Activated T-helper 1 cell treated with anti-CD3 and anti-CD28 coated beads, Interleukin-12 subunit alpha, Interleukin-12 subunit beta, Interleukin-2, Interleukin-4 antibody, amounts not matched to agents 30 ng/mL and 10 ng/mL and 1 ng/mL, durations not matched to agents 14 hours and 24 hours and 36 hours (primary cell): ENCODE measurements around the gene ZFR2. TPM values are rescaled to one million over a fixed set of nuclear protein-coding genes. Genes with fewer than 3 reads are reported as not detected.

Source experiments
- DNase-seq: peaks from one replicate; pipeline ENCODE4 v3.0.0; 2021; ENCODE audit warnings: low spot score
- H3K27ac Mint-ChIP-seq: one replicate; pipeline ENCODE4 v1.8.0; 2021; ENCODE audit warnings: mild to moderate bottlenecking, mixed read lengths
- H3K27me3 Mint-ChIP-seq: one replicate; pipeline ENCODE4 v1.8.0; 2022; ENCODE audit warnings: mild to moderate bottlenecking, moderate library complexity, mixed read lengths; ENCODE audit not compliant: insufficient read depth
- H3K36me3 Mint-ChIP-seq: one replicate; pipeline ENCODE4 v1.8.0; 2021; ENCODE audit warnings: low read depth, mixed read lengths
- H3K4me1 Mint-ChIP-seq: one replicate; pipeline ENCODE4 v1.8.0; 2021; ENCODE audit warnings: low read depth, mixed read lengths
- H3K4me3 Mint-ChIP-seq: one replicate; pipeline ENCODE4 v1.8.0; 2021; ENCODE audit warnings: mild to moderate bottlenecking, moderate library complexity, mixed read lengths
- H3K9me3 Mint-ChIP-seq: one replicate; pipeline ENCODE4 v1.8.0; 2021; ENCODE audit warnings: mixed read lengths
- intact Hi-C: fragments of 100-400 bp; cut with micrococcal nuclease; formaldehyde crosslinking; loops from one replicate; pipeline ENCODE4 v1.15.1; 2024
- total RNA-seq: library from RNA; stranded (reverse); gene quantifications from 2 replicates; pipeline ENCODE4 v1.2.3, GENCODE V29; 2022

The ZFR2 gene
- total RNA-seq, 1 donor from 2014 or later, result 0.39 TPM

DNA sequence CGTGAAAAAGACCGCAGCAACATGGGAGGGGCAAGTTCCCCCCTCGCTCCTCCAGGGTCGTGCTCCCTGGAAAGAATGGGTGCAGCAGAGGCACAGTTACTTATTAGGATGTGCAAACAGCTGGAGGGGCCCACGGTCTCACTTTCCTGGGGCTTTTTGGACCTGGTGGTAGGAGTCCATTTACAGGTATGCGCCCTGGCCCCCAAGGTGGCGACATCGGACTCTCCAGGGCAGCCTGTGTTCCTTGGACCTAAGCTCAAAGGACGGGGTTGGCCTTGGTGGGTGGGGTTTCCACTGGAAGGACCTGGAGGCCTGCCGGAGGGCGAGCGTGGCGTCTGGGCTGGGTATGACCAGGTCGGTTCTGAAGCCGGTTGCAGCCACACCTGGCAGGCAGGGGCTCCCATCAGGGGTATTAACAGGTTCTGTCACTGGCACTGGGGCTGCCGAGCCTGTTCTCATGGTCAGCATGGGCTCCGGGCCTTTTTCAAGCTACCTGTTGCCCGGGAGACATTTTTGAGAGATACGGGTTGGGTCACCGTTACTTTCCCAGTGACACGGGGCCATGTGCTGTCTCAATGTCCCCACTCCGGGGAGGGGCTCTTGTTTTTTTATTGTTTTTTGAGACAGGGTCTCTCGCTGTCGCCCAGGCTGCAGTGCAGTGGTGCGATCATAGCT is 5.9 kb downstream of the ZFR2 start:
- Mint-ChIP-seq H3K9me3 (no peaks in the 10 kb centered on the region), H3K27ac (no peak overlapping the region), H3K4me3 (no peak overlapping the region), H3K27me3 (peaks cover 16% of the 10 kb centered on the region), H3K4me1 (no peaks in the 10 kb centered on the region), H3K36me3 (no peaks in the 10 kb centered on the region)
- intact Hi-C loops, result no loop called here
- DNase-seq, result no peak

DNA sequence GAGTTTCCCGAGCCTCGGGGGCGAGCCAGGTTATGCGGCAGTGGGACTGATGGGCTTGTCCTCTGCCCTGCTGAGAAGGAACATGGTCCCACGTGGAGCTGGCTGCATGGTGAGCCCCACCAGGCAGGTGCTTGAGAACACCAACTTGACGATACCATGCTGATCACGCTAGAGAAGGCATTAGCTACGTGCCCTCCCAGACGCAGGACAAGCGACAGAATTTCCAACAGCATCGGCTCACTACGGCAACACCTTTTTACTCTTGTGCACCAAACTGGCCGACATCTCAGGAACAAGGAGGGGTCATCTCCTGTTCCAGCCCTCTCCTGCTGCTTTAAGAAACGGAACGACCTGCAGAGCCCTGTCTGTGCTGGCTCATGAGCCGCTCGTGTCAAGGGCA is 8.3 kb downstream of the ZFR2 start:
- intact Hi-C loops, result no loop called here
- Mint-ChIP-seq H3K4me3 (no peak overlapping the region), H3K27me3 (no peaks in the 10 kb centered on the region), H3K36me3 (no peaks in the 10 kb centered on the region), H3K4me1 (no peaks in the 10 kb centered on the region), H3K9me3 (no peaks in the 10 kb centered on the region), H3K27ac (no peak overlapping the region)
- no peak for DNase-seq

DNA sequence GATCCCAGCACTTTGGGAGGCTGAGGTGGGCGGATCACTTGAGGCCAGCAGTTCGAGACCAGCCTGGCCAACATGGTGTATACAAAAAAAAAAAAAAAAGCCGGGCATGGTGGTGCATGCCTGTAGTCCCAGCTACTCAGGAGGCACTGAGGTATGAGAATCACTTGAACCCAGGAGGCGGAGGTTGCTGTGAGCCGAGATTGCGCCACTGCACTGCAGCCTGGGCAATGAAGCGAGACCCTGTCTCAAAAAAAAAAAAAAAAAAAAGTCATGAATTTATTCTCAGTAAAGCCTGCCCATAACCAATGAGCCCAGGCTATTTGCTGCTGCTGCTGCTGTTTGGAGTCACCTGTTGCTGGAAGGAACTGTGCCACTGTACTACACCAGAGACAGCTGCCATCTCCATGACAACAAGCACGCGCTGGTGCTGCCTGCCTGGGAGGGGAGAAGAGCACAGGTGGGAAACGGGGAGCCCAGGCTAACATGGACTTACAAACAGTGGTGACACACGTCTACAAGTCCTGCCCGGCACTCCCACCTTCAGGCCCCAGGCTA is 11.3 kb downstream of the ZFR2 start:
- Mint-ChIP-seq H3K27me3 (no peaks in the 10 kb centered on the region), H3K9me3 (no peaks in the 10 kb centered on the region), H3K27ac (no peak overlapping the region), H3K4me3 (no peak overlapping the region), H3K4me1 (no peaks in the 10 kb centered on the region), H3K36me3 (no peaks in the 10 kb centered on the region)
- intact Hi-C loops, result no loop called here
- no peak for DNase-seq

DNA sequence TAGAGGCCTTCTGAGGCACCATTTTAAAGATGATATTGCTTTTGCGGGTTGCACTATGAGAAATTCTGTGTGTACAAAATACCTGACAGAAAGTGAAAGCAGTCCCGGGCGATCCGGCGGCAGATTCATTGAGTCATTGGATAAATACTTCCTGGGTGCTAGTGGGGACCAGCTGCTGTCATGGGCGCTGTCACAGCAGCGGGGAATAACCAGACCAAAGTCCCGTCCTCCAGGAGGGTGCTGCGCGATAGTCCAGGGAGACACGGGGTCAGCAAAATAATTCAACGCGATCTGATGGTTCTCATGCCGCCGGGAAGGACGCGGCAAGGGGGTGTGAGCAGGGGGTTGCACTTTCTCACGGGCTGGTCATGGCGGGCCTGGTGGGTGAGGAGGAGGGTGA is 13.5 kb downstream of the ZFR2 start:
- H3K9me3 Mint-ChIP-seq, result peaks cover 20% of the 10 kb centered on the region
- no peak for DNase-seq
- peaks cover 2% of the 10 kb centered on the region for H3K36me3 Mint-ChIP-seq
- no peaks in the 10 kb centered on the region for H3K27me3 Mint-ChIP-seq
- intact Hi-C loops, result no loop called here
- H3K4me3 Mint-ChIP-seq, result no peak overlapping the region
- no peaks in the 10 kb centered on the region for H3K4me1 Mint-ChIP-seq
- H3K27ac Mint-ChIP-seq, result no peak overlapping the region

DNA sequence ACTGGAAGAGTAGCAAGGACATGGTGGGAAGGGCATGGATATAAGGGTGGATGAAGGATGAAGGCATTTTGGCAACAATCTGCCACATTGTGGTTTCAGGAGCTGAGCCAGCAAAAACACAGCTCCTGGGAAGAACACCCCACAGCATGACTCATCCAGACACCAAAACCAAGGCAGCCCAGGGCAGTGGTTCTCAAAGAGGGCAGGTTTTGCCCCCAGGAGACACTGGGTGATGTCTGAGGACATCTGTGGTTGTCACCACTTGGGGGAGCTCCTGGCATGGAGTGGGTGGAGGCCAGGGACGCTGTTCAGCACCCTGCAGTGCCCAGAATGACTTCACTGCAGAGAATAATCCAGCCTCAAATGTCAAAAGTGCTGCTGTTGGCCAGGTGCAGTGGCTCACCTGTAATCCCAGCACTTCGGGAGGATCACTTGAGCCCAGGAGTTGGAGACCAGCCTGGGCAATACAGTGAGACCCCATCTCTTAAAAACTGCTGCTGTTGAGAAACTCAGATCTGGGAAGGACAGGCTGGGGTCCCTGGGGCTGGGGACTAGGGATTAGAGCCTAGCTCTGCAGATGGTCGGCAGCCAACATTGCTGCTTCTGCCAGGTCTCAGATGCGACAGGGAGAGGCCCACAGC is 16.1 kb downstream of the ZFR2 start:
- Mint-ChIP-seq H3K27me3 (no peaks in the 10 kb centered on the region), H3K27ac (no peak overlapping the region), H3K4me3 (no peak overlapping the region), H3K9me3 (peaks cover 24% of the 10 kb centered on the region), H3K4me1 (no peaks in the 10 kb centered on the region), H3K36me3 (peaks cover 2% of the 10 kb centered on the region)
- DNase-seq, result no peak
- intact Hi-C loops, result no loop called here

DNA sequence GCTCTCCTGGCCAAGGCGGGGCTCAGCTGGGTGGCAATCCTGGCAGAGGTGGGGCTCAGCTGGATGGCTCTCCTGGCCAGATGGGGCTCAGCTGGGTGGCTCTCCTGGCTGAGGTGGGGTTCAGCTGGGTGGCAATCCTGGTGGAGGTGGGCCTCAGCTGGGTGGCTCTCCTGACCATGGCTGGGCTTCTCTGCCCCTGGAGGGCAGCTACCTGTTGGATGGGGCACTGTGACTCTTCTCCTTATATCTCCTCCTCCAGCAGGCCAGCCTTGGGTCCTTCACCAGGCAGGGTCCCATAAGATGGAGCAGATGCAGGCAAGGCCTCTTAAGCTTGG is 16.7 kb downstream of the ZFR2 start:
- intact Hi-C loops, result no loop called here
- Mint-ChIP-seq H3K36me3 (peaks cover 2% of the 10 kb centered on the region), H3K4me1 (no peaks in the 10 kb centered on the region), H3K27me3 (no peaks in the 10 kb centered on the region), H3K27ac (no peak overlapping the region), H3K9me3 (peaks cover 24% of the 10 kb centered on the region), H3K4me3 (no peak overlapping the region)
- no peak for DNase-seq

DNA sequence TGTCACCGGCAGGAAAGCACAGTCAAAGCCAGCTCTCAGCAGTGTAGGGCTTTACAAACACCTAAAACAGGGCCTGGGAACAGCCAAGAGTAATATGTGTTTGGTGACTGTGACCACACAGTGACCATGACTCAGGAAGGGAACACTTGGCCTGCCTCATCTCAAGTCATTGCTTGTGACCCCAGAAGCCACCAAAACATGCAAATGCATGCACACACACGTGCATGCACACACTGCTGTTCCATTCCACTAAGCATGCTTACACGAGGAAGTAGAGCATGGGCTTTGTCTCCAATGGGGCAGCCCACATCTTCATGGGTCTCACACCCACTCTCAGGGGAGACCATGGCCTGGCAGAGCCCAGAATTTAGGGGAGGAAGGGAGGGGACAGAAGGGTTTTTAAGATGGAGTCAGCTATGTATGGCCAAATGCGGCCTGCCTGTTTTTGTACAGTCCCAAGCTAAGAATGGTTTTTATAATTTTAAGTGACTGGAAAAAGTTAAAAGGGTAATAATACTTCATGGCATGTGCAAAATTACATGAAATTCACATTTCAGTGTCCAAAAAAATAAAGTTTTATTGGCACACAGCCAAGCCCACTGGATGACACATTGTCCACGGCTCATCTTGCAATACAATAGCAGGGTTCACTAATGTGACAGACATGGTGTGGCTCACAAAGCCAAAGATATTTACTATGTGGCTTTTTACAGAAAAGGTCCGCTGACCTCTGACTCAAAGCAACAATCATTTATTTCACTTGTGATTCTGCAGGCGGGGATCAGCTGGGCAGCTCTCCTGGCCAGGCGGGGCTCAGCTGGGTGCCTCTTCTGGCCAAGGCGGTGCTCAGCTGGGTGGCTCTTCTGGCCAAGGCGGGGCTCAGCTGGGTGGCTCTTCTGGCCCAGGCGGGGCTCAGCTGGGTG is 17.3 kb downstream of the ZFR2 start:
- H3K4me3 Mint-ChIP-seq, result no peak overlapping the region
- H3K27me3 Mint-ChIP-seq, result no peaks in the 10 kb centered on the region
- no peaks in the 10 kb centered on the region for H3K4me1 Mint-ChIP-seq
- peaks cover 2% of the 10 kb centered on the region for H3K36me3 Mint-ChIP-seq
- peaks cover 24% of the 10 kb centered on the region for H3K9me3 Mint-ChIP-seq
- no peak overlapping the region for H3K27ac Mint-ChIP-seq
- intact Hi-C loops, result no loop called here
- DNase-seq, result no peak

DNA sequence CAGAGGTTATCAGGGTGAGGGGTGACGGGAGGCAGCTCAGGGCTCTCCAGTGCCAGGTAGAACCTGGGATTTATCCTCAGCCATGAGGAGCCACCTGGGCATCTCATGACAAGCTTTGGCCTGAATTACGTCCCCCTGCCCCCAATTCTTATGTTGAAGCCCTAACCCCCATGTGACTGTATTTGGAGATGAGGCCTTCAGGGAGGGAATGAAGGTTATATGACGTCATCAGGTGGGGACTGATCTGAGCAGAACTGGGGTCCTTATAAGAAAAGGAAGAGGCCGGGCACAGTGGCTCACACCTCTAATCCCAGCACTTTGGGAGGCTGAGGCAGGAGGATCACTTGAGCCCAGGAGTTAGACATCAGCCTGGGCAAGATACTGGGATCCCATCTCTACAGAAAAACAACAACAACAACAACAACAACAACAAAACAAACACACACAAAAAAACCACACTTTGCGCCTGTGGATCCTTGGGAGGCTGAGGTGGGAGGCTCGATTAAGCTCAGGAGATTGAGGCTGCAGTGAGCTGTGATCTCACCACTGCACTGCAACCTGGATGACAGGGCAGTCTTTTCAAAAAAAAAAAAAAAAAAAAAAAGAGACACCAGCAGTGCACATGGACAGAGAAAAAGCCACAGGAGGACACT is 18.4 kb downstream of the ZFR2 start:
- DNase-seq, result no peak
- H3K4me1 Mint-ChIP-seq, result no peaks in the 10 kb centered on the region
- H3K4me3 Mint-ChIP-seq, result no peak overlapping the region
- H3K9me3 Mint-ChIP-seq, result peaks cover 24% of the 10 kb centered on the region
- H3K27ac Mint-ChIP-seq, result no peak overlapping the region
- intact Hi-C loops, result no loop called here
- peaks cover 2% of the 10 kb centered on the region for H3K36me3 Mint-ChIP-seq
- H3K27me3 Mint-ChIP-seq, result no peaks in the 10 kb centered on the region

DNA sequence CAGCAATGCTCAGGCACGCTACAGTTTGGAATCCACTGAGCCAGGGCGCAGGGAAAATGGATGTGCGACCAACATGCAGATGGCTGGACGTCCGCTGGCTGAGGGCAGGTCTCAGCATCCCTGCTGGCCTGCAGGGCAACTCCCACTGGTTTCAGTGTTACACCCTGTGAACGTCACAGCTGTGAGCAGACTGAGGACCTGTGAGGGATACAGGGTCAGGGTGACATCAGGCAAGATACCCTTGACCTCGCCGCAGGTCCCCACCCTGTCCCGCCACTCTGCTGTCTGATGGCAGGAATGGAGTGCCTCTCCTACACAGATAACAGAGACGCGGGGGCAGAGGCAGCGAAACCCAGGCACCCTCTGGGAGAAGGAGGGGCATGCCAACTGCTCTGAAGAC is 19.1 kb downstream of the ZFR2 start:
- Mint-ChIP-seq H3K36me3 (peaks cover 2% of the 10 kb centered on the region), H3K4me1 (no peaks in the 10 kb centered on the region), H3K9me3 (peaks cover 24% of the 10 kb centered on the region), H3K27ac (no peak overlapping the region), H3K27me3 (no peaks in the 10 kb centered on the region), H3K4me3 (no peak overlapping the region)
- intact Hi-C loops, result no loop called here
- DNase-seq, result no peak

DNA sequence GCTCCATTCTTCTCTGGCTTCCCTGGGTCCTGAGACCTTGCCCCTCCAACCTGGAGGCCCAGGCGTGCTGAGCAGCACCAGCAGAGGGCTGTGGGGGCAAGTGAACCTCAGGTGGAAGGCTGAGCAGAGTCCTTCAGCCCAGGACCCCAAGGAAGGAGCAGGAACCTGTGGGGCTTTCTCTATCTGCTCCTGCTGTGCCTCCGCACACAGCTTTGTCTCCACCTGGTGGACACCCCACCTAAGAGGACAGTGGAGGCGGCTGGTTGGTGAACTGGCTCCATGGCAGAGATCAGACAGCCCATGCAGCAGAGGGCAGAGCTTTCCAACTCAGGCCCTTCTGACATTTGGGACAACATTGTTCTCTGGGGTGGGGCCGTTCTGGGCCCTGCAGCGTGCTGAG is 19.7 kb downstream of the ZFR2 start:
- H3K36me3 Mint-ChIP-seq, result peaks cover 2% of the 10 kb centered on the region
- H3K27me3 Mint-ChIP-seq, result no peaks in the 10 kb centered on the region
- H3K4me3 Mint-ChIP-seq, result no peak overlapping the region
- intact Hi-C loops, result no loop called here
- no peak for DNase-seq
- no peak overlapping the region for H3K27ac Mint-ChIP-seq
- H3K9me3 Mint-ChIP-seq, result peaks cover 24% of the 10 kb centered on the region
- no peaks in the 10 kb centered on the region for H3K4me1 Mint-ChIP-seq

DNA sequence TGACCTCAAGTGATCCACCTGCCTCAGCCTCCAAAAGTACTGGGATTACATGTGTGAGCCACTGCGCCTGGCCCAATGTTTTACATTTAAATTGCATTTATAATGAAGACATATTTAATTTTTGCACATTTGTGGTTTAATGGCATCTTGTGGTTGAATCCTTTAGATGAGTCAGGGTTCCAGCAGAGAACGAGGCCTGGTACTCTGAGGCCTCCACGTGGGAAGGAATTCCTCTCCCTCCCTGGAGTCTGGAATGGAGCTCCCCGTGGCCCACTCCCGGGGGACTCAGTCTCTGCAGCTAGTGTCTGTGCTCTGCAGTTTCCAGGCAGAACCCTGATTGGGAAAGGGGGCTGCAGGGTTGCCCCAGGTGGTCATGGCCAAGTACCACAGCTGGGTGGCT is 24.2 kb downstream of the ZFR2 start:
- Mint-ChIP-seq H3K27ac (no peak overlapping the region), H3K36me3 (no peaks in the 10 kb centered on the region), H3K4me1 (no peaks in the 10 kb centered on the region), H3K27me3 (no peaks in the 10 kb centered on the region), H3K9me3 (no peaks in the 10 kb centered on the region), H3K4me3 (no peak overlapping the region)
- intact Hi-C loops, result no loop called here
- DNase-seq, result no peak

DNA sequence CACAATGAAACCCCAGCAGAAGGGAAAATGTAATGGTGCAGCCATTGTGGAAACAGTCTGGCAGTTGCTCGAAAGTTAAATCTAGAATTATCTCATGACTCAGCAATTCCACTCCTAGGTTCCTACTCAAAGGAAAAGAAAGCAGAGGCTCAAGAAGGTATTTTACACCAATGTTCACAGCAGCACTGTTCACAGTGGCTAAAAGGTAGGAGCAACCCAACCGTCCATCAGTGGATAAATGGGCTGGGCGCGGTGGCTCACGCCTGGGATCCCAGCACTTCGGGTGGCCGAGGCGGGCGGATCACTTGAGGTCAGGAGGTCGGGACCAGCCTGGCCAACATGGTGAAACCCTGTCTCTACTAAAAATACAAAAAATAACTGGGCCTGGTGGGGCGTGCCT is 25.9 kb downstream of the ZFR2 start:
- intact Hi-C loops, result no loop called here
- Mint-ChIP-seq H3K36me3 (no peaks in the 10 kb centered on the region), H3K27me3 (no peaks in the 10 kb centered on the region), H3K4me3 (no peak overlapping the region), H3K27ac (no peak overlapping the region), H3K4me1 (no peaks in the 10 kb centered on the region), H3K9me3 (peaks cover 11% of the 10 kb centered on the region)
- DNase-seq, result no peak

DNA sequence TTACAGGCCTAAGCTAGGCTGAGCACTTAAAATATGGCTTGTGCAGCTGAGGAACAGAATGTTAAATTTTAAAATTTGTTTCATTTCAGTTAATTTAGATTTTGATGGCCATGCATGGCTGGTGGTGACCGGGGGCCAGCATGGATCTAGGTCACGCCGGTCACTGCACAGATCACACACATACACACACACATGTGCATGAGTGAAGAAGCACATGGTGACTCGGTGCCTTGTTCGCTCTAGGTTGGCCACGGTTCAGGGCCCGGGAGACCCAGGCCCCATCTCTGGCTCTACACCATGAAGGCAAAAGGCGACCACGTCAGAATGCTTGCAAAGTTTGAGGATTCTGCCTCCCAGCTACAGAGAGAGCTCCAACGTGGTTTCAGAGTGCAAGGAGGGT is 28.0 kb downstream of the ZFR2 start:
- Mint-ChIP-seq H3K27me3 (no peaks in the 10 kb centered on the region), H3K27ac (no peak overlapping the region), H3K36me3 (no peaks in the 10 kb centered on the region), H3K4me1 (no peaks in the 10 kb centered on the region), H3K9me3 (peaks cover 25% of the 10 kb centered on the region), H3K4me3 (no peak overlapping the region)
- intact Hi-C loops, result no loop called here
- DNase-seq, result no peak
